Colonic mucosa (tissue), 4 donors: Measurements from ENCODE around the gene MYOF. TPM values are rescaled to one million over a fixed set of nuclear protein-coding genes. Genes with fewer than 3 reads are reported as not detected.
A peak's percentile ranks its signal among the peaks of the same experiment; 100 is the strongest.
"Not testable (repeated sequence)": the region's sequence is repeated elsewhere in the genome, so short reads cannot be mapped to it uniquely, and the experiment has no call there.

Source experiments
- DNase-seq: peaks from one replicate; pipeline ENCODE4 v3.0.0-alpha.2; 2020
- H3K27ac ChIP-seq: fragments of 200-600 bp; one replicate; pipeline ENCODE4 v1.8.0; 2021
- H3K27me3 ChIP-seq: fragments of 200-600 bp; one replicate; pipeline ENCODE4 v1.8.0; 2021
- H3K36me3 ChIP-seq: fragments of 200-600 bp; one replicate; pipeline ENCODE4 v1.8.0; 2021
- H3K4me1 ChIP-seq: fragments of 200-600 bp; one replicate; pipeline ENCODE4 v1.8.0; 2021; ENCODE audit warnings: mild to moderate bottlenecking
- H3K4me3 ChIP-seq: fragments of 200-600 bp; one replicate; pipeline ENCODE4 v1.8.0; 2021
- H3K9ac ChIP-seq, 2 donors: one replicate each; pipeline ENCODE4 v1.7.0; 2013; ENCODE audit warnings: control low read depth in 2 of 2, low read depth in 2 of 2, low read length in 2 of 2
- H3K9me3 ChIP-seq: fragments of 200-600 bp; one replicate; pipeline ENCODE4 v1.8.0; 2021
- CTCF ChIP-seq: fragments of 200-600 bp; IDR thresholded peaks from one replicate; pipeline ENCODE4 v1.8.0; 2022; ENCODE audit warnings: antibody characterized with exemption, mild to moderate bottlenecking
- intact Hi-C: fragments of 100-400 bp; cut with DNase I; formaldehyde crosslinking; loops from one replicate; pipeline ENCODE4 v1.14.1; 2022
- total RNA-seq, 2 donors: library from RNA; stranded (reverse); fragmentation: NEBNext Ultra II Directional in 1 of 2; extraction: Animal tissue kit (Norgen Biotek cat#: 25700) in 1 of 2; gene quantifications; one replicate each; pipeline ENCODE4 v1.2.1, GENCODE V29; 2021
- donor health status: healthy.
- donor health status: DM: no; HTN: no; CAD: no.
- donor health status: DM: no; HTN: no; CAD: no.

The MYOF gene
- total RNA-seq, 2 donors from 2014 or later, result 88.1 to 90.9 TPM

GRCh38 chr10:93288679-93289634, 193.2 kb downstream of the MYOF start:
- Histone ChIP-seq H3K9me3 (no peaks in the 10 kb centered on the region), H3K27me3 (no peaks in the 10 kb centered on the region), H3K36me3 (no peaks in the 10 kb centered on the region), H3K27ac (no peak overlapping the region), H3K4me3 (no peak overlapping the region), H3K4me1 (no peaks in the 10 kb centered on the region), H3K9ac (no peak overlapping the region)
- peak; percentile 81 for TF ChIP-seq CTCF
- intact Hi-C loops, result loop anchor here (1.0 kb wide), 1 partner anchor 209 kb away; no protein-coding TSS in a partner anchor
- peak; percentile 77 for DNase-seq

GRCh38 chr10:93287775-93288174, 194.4 kb downstream of the MYOF start:
- Histone ChIP-seq H3K9ac (no peak overlapping the region), H3K4me1 (no peaks in the 10 kb centered on the region), H3K4me3 (no peak overlapping the region), H3K27me3 (no peaks in the 10 kb centered on the region), H3K9me3 (no peaks in the 10 kb centered on the region), H3K36me3 (no peaks in the 10 kb centered on the region), H3K27ac (no peak overlapping the region)
- intact Hi-C loops, result loop anchor here (1.0 kb wide), 1 partner anchor 207 kb away; no protein-coding TSS in a partner anchor
- TF ChIP-seq CTCF, result no peak
- DNase-seq, result no peak

GRCh38 chr10:93284246-93284645, 197.9 kb downstream of the MYOF start:
- H3K4me1 ChIP-seq, intact Hi-C loops, H3K27ac ChIP-seq, H3K9me3 ChIP-seq, DNase-seq, H3K4me3 ChIP-seq, H3K9ac ChIP-seq, H3K27me3 ChIP-seq, H3K36me3 ChIP-seq: not testable (repeated sequence)

- DNase-seq, result no peak
- intact Hi-C loops, result no loop called here
- no peaks in the 10 kb centered on the region for H3K9me3 ChIP-seq
- H3K27me3 ChIP-seq, result no peaks in the 10 kb centered on the region
- H3K9ac ChIP-seq, result no peak overlapping the region
- H3K27ac ChIP-seq, result no peak overlapping the region
- TF ChIP-seq CTCF, result no peak
- no peak overlapping the region for H3K4me3 ChIP-seq
- no peaks in the 10 kb centered on the region for H3K4me1 ChIP-seq
- no peaks in the 10 kb centered on the region for H3K36me3 ChIP-seq
Observed at GRCh38 chr10:93281367-93281720, 200.8 kb downstream of the MYOF start.

- no peaks in the 10 kb centered on the region for H3K4me1 ChIP-seq
- TF ChIP-seq CTCF, result no peak
- intact Hi-C loops, result no loop called here
- H3K27ac ChIP-seq, result no peak overlapping the region
- H3K36me3 ChIP-seq, result no peaks in the 10 kb centered on the region
- H3K9me3 ChIP-seq, result no peaks in the 10 kb centered on the region
- H3K9ac ChIP-seq, result no peak overlapping the region
- no peak for DNase-seq
- no peak overlapping the region for H3K4me3 ChIP-seq
- H3K27me3 ChIP-seq, result no peaks in the 10 kb centered on the region
Observed at GRCh38 chr10:93280699-93281366, 201.3 kb downstream of the MYOF start.
